SK-N-MC (cell line): ENCODE data around the gene NOS3.

Source experiments
- DNase-seq: peaks from one replicate; pipeline ENCODE4 v3.0.0-alpha.2; 2011; ENCODE audit warnings: low read depth, low spot score
- H3K27ac ChIP-seq: fragments of 200-600 bp; sonication (generic); 2 replicates; pipeline ENCODE4 v1.5.1; 2016; ENCODE audit warnings: mixed run types
- H3K36me3 ChIP-seq: fragments of 200-600 bp; sonication (generic); 2 replicates; pipeline ENCODE4 v1.6.1; 2017; ENCODE audit warnings: antibody characterized with exemption, low read length, mixed read lengths; ENCODE audit not compliant: insufficient read depth
- H3K4me3 ChIP-seq: fragments of 200-600 bp; sonication (generic); 2 replicates; pipeline ENCODE4 v1.5.1; 2016
- H3K9ac ChIP-seq: fragments of 200-600 bp; sonication (generic); 2 replicates; pipeline ENCODE4 v1.8.0; 2017; ENCODE audit warnings: mixed run types, mixed read lengths; ENCODE audit not compliant: insufficient read length
- H3K9me3 ChIP-seq: fragments of 200-600 bp; sonication (generic); 2 replicates; pipeline ENCODE4 v1.6.1; 2017; ENCODE audit warnings: low read depth, mild to moderate bottlenecking, antibody characterized with exemption, low read length, moderate library complexity, mixed read lengths
- EZH2 ChIP-seq: fragments of 200-600 bp; sonication (generic); IDR thresholded peaks from one replicate; pipeline ENCODE4 v1.6.1; 2017; ENCODE audit warnings: antibody characterized with exemption
- FOXP2 ChIP-seq: optimal IDR thresholded peaks from 2 replicates; pipeline ENCODE3; 2011; ENCODE audit warnings: mild to moderate bottlenecking, moderate library complexity; ENCODE audit not compliant: insufficient read depth; ENCODE audit errors: extremely low read length, control extremely low read depth
- POLR2AphosphoS5 ChIP-seq: IDR thresholded peaks from 2 replicates; pipeline ENCODE4 v1.6.1; 2012; ENCODE audit warnings: mild to moderate bottlenecking, low read depth, low read length, borderline replicate concordance

Gene NOS3

DNA sequence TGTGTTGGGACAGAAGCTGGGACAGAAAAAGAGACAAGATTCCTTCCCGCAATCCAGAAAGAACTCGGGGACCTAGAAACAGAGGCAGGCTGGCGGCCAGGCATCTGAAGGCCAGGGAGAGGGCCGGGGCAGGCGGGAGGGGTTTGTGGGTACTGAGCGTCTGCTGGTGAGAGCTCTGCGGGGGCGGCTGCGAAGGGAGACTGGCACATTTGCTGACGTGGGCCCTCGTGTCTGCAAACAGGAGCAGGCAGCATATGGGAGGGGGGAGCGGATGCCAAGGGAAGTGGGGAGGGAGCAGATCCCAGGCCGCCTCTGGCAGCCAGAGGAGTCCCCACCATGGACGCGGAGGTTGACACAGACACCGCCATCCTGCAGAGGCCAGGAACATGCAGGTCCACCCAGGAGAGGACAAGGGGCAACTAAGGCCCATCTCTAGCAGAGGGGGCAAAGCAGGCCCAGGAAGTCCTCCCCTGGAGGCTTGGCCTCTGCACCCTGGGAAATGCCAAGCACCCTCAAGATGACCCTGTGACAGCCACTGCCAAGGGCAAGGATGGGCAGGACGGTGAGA, 44.9 kb upstream of the NOS3 start:
- Histone ChIP-seq H3K27ac (no peak overlapping the region), H3K9me3 (no peaks in the 10 kb centered on the region), H3K4me3 (no peak overlapping the region), H3K9ac (no peak overlapping the region), H3K36me3 (no peaks in the 10 kb centered on the region)
- no peak for TF ChIP-seq POLR2AphosphoS5
- TF ChIP-seq FOXP2 = no peak
- TF ChIP-seq EZH2 = no peak
- no peak for DNase-seq

GRCh38 chr7:150946421-150947240, 44.2 kb upstream of the NOS3 start:
- DNase-seq = no peak
- no peak overlapping the region for H3K27ac ChIP-seq
- TF ChIP-seq FOXP2 (no peak), EZH2 (no peak), POLR2AphosphoS5 (no peak)
- H3K4me3 ChIP-seq = no peak overlapping the region
- H3K9me3 ChIP-seq = no peaks in the 10 kb centered on the region
- no peaks in the 10 kb centered on the region for H3K36me3 ChIP-seq
- no peak overlapping the region for H3K9ac ChIP-seq

DNA sequence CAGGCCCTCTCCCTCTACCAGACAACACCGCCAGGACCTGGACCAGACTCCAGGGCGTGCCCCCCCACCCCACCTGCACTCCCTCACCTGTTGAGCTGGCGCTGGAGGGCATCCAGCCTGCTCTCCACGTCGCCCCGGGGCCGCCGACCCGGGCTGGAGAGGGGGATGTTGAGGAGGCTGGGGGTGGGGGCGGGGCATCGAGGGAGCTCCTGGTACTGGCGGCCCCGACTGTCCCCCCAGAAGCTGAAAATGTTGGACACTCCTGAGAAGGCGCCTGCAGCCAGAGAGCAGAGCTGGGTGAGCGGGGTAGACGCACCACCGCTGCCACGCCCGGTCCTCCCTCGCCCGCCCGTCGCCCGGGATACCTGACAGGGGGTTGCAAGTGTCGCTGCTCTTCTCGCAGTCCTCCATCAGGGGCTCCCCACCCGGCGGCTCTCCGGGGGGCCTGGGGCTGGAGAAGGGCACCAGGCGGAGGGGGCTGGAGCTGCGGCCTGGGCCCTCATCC, 43.5 kb upstream of the NOS3 start:
- Histone ChIP-seq H3K36me3 (no peaks in the 10 kb centered on the region), H3K4me3 (no peak overlapping the region), H3K9ac (no peak overlapping the region), H3K9me3 (no peaks in the 10 kb centered on the region), H3K27ac (no peak overlapping the region)
- TF ChIP-seq EZH2 = no peak
- TF ChIP-seq FOXP2 = no peak
- TF ChIP-seq POLR2AphosphoS5 = no peak
- DNase-seq = no peak

DNA sequence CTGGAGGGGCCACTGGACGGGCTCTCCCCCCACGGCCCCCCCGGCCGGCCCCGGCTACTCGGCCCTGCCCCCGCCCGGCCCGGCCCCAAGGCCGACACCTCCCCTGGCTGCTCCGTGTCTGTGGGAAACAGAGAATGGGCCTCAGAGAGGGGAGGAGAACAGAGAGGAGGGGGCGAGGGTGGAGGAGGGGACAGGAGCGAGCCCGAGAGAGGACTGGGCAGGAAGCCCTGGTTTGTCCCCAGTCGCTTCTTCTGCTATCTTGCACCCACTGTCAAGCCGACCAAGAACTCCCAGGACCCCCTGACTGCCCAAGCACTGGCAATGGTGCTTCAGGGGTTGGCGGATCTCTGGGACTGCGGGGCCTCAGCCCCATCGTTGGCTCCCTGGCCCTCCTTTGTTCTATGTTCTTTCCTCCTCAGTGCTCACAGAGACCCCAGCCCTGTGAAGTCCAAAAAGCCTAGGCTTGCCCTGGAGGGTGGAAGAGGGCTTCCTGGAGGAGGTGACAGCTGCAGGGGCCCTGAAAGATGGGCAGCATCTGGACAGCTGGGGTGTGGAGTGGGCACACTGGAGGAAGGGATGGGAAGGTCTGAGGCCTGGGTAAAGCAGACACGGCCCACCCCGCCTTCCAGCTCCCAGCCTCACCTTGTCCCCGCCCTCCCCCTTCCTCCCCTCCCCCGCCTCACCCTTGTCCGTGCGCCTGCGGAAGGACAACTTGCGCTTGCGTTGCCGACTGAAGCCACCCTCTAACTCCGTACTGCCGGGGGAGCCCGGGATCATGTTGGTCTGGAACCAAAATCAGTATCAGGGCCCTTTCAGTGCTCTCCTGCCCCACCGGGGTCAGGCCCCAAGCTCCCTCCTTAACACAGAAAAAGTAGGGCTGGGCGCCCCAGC, 42.8 kb upstream of the NOS3 start:
- Histone ChIP-seq H3K9ac (no peak overlapping the region), H3K27ac (no peak overlapping the region), H3K9me3 (no peaks in the 10 kb centered on the region), H3K4me3 (no peak overlapping the region), H3K36me3 (no peaks in the 10 kb centered on the region)
- DNase-seq = no peak
- TF ChIP-seq POLR2AphosphoS5 (no peak), EZH2 (no peak), FOXP2 (no peak)

- H3K9me3 ChIP-seq = no peaks in the 10 kb centered on the region
- H3K4me3 ChIP-seq = no peak overlapping the region
- no peaks in the 10 kb centered on the region for H3K36me3 ChIP-seq
- no peak for TF ChIP-seq FOXP2
- no peak overlapping the region for H3K9ac ChIP-seq
- no peak for DNase-seq
- no peak overlapping the region for H3K27ac ChIP-seq
These were observed 42.0 kb upstream of the NOS3 start for GRCh38 chr7:150948791-150949251.

DNA sequence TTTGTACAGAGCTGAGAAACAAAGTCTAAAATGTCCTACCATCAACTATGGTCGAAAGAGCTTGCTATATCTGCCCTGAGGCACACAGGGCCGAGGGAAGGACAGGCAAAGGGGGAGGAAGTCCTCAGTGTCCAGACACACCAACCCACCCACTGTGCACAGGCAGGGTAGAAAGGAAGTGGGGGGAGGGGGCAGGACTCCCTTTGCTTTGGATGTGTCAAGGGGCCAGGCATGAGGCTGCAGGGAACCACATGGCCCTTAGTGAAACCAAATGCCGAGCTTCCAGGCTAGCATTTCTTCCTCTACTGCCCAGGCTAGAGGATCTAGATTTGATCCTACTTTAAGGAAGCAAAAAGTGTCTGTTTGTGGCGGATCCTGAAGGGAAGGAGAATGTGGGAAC, 41.3 kb upstream of the NOS3 start:
- H3K27ac ChIP-seq = no peak overlapping the region
- no peaks in the 10 kb centered on the region for H3K9me3 ChIP-seq
- no peaks in the 10 kb centered on the region for H3K36me3 ChIP-seq
- H3K4me3 ChIP-seq = no peak overlapping the region
- no peak for TF ChIP-seq EZH2
- TF ChIP-seq POLR2AphosphoS5 = no peak
- TF ChIP-seq FOXP2 = no peak
- H3K9ac ChIP-seq = no peak overlapping the region
- no peak for DNase-seq

DNA sequence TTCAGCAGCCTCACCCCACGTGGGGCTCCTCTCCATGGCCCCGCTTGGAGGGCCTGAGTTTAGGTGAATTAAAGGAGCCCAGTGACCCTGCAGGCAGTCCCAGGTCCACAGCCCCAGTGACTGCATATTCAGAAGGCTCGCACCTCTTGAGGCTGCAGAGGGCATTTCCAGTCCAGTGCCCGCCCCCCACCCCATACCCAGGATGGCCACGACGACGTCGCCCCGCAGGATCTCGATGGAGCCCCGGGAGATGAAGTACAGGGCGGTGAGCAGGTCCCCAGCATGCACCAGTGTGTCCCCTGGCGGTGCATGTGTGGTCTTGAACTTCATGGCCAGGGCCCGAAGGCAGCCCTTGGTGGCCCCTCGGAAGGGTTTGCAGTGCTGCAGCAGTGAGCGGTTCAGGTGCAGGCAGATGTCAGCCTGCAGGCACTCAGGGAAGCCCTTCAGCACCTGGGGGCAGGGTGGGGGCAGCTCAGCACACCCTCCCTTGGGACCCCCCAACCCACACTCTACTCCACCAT, 40.8 kb upstream of the NOS3 start:
- no peaks in the 10 kb centered on the region for H3K36me3 ChIP-seq
- TF ChIP-seq FOXP2 = no peak
- no peak for TF ChIP-seq POLR2AphosphoS5
- TF ChIP-seq EZH2 = no peak
- DNase-seq = no peak
- H3K4me3 ChIP-seq = no peak overlapping the region
- no peaks in the 10 kb centered on the region for H3K9me3 ChIP-seq
- H3K27ac ChIP-seq = no peak overlapping the region
- no peak overlapping the region for H3K9ac ChIP-seq

DNA sequence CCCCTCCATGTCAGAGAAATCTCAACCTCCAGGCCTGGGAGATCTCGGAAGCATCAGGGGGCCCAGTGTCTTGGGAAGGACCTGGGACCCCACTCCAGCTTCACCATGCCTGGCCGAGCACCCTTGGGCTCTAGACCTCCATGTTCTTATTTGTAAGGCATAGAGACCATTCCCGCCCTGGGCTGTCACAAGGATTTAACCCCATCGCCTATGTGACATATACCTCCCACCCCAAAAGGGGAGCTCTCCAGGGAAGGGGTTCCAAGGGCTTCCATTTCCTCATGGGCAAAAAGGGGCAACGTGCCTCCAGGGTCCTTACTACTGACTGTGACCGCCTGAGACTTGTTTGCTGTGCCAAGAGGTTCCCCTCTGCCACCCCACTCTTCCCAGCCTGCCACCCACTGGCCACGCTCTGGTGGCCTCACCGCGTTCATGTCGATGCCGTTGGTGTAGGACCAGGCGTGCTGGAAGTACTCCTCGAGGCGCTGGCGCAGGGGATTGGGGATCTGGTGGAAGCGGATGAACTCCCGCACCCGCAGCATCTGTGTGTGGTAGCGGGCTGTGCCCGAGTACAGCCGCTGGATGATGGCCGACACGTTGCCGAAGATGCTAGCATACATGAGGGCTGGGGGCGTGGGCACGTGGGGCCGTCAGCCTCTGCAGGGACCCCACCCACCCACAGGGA, 40.2 kb upstream of the NOS3 start:
- DNase-seq = no peak
- Histone ChIP-seq H3K4me3 (no peak overlapping the region), H3K36me3 (no peaks in the 10 kb centered on the region), H3K9me3 (no peaks in the 10 kb centered on the region), H3K27ac (no peak overlapping the region), H3K9ac (no peak overlapping the region)
- no peak for TF ChIP-seq FOXP2
- TF ChIP-seq POLR2AphosphoS5 = no peak
- no peak for TF ChIP-seq EZH2
